WTC11 (cell line): ENCODE results near the gene RNF11.
"Not testable (repeated sequence)": the region's sequence is repeated elsewhere in the genome, so short reads cannot be mapped to it uniquely, and the experiment has no call there.

Source experiments
- CDX4 ChIP-seq: fragments of 250-450 bp; sonication (Bioruptor Pico); IDR thresholded peaks from 2 replicates; pipeline ENCODE4 v1.9.0; 2021; ENCODE audit warnings: moderate library complexity, mild to moderate bottlenecking, inconsistent platforms, borderline replicate concordance
- CTCF ChIP-seq: fragments of 200-600 bp; IDR thresholded peaks from 2 replicates; pipeline ENCODE4 v1.8.0; 2022; ENCODE audit warnings: antibody characterized with exemption
- E2F4 ChIP-seq: sonication (generic); formaldehyde crosslinking; IDR thresholded peaks from 2 replicates; pipeline ENCODE4 v1.8.1; 2022; ENCODE audit warnings: low read depth, mild to moderate bottlenecking, moderate library complexity, missing genetic modification reagents, borderline replicate concordance
- ETV6 ChIP-seq: sonication (generic); formaldehyde crosslinking; IDR thresholded peaks from 2 replicates; pipeline ENCODE4 v1.8.1; 2022; ENCODE audit warnings: mild to moderate bottlenecking, missing genetic modification reagents
- FOXK1 ChIP-seq: sonication (generic); formaldehyde crosslinking; IDR thresholded peaks from 2 replicates; pipeline ENCODE4 v1.8.0; 2022; ENCODE audit warnings: mild to moderate bottlenecking, moderate library complexity, missing genetic modification reagents
- GABPB1 ChIP-seq: sonication (generic); formaldehyde crosslinking; IDR thresholded peaks from 2 replicates; pipeline ENCODE4 v1.8.1; 2023; ENCODE audit warnings: mild to moderate bottlenecking, missing genetic modification reagents
- KAT7 ChIP-seq: sonication (generic); formaldehyde crosslinking; IDR thresholded peaks from 2 replicates; pipeline ENCODE4 v1.8.1; 2023; ENCODE audit warnings: missing genetic modification reagents, mild to moderate bottlenecking, borderline replicate concordance
- MAX ChIP-seq: sonication (generic); formaldehyde crosslinking; IDR thresholded peaks from 2 replicates; pipeline ENCODE4 v1.8.0; 2022; ENCODE audit warnings: mild to moderate bottlenecking, missing genetic modification reagents
- RELA ChIP-seq: sonication (generic); formaldehyde crosslinking; IDR thresholded peaks from 2 replicates; pipeline ENCODE4 v1.8.1; 2022; ENCODE audit warnings: missing genetic modification reagents, mild to moderate bottlenecking, borderline replicate concordance
- TEAD1 ChIP-seq: sonication (generic); formaldehyde crosslinking; IDR thresholded peaks from 2 replicates; pipeline ENCODE4 v1.8.0; 2022; ENCODE audit warnings: mild to moderate bottlenecking, missing genetic modification reagents
- TP53 ChIP-seq: sonication (generic); formaldehyde crosslinking; IDR thresholded peaks from 2 replicates; pipeline ENCODE4 v1.8.1; 2023; ENCODE audit warnings: mild to moderate bottlenecking, missing genetic modification reagents
- ZNF232 ChIP-seq: sonication (generic); formaldehyde crosslinking; IDR thresholded peaks from 2 replicates; pipeline ENCODE4 v1.8.0; 2022; ENCODE audit warnings: mild to moderate bottlenecking, missing genetic modification reagents
- ZSCAN18 ChIP-seq: fragments of 250-450 bp; sonication (Bioruptor Pico); IDR thresholded peaks from 2 replicates; pipeline ENCODE4 v2.1.2; 2022; ENCODE audit warnings: mild to moderate bottlenecking, moderate library complexity
- TF ChIP-seq, protein P1 (sequence below): sonication (generic); formaldehyde crosslinking; conservative IDR thresholded peaks from 2 replicates; pipeline ENCODE4 v1.8.1; 2023; ENCODE audit warnings: mild to moderate bottlenecking, low read depth, missing genetic modification reagents, moderate library complexity

GRCh38 chr1:51250729-51251128 lies 14.7 kb downstream of the RNF11 start:
- TF ChIP-seq CTCF; ZSCAN18 (CRISPR knock-in tag); ETV6 (CRISPR knock-in tag); TP53; FOXK1 (CRISPR knock-in tag); RELA; TEAD1; E2F4 (CRISPR knock-in tag); MAX (CRISPR knock-in tag); ZNF232 (CRISPR knock-in tag); KAT7; CDX4 (CRISPR knock-in tag); GABPB1: not testable (repeated sequence)
- TF ChIP-seq, protein P1, sequence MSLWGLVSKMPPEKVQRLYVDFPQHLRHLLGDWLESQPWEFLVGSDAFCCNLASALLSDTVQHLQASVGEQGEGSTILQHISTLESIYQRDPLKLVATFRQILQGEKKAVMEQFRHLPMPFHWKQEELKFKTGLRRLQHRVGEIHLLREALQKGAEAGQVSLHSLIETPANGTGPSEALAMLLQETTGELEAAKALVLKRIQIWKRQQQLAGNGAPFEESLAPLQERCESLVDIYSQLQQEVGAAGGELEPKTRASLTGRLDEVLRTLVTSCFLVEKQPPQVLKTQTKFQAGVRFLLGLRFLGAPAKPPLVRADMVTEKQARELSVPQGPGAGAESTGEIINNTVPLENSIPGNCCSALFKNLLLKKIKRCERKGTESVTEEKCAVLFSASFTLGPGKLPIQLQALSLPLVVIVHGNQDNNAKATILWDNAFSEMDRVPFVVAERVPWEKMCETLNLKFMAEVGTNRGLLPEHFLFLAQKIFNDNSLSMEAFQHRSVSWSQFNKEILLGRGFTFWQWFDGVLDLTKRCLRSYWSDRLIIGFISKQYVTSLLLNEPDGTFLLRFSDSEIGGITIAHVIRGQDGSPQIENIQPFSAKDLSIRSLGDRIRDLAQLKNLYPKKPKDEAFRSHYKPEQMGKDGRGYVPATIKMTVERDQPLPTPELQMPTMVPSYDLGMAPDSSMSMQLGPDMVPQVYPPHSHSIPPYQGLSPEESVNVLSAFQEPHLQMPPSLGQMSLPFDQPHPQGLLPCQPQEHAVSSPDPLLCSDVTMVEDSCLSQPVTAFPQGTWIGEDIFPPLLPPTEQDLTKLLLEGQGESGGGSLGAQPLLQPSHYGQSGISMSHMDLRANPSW, result not testable (repeated sequence)
